Measurements from ENCODE around the gene TMEM14C.

DNA sequence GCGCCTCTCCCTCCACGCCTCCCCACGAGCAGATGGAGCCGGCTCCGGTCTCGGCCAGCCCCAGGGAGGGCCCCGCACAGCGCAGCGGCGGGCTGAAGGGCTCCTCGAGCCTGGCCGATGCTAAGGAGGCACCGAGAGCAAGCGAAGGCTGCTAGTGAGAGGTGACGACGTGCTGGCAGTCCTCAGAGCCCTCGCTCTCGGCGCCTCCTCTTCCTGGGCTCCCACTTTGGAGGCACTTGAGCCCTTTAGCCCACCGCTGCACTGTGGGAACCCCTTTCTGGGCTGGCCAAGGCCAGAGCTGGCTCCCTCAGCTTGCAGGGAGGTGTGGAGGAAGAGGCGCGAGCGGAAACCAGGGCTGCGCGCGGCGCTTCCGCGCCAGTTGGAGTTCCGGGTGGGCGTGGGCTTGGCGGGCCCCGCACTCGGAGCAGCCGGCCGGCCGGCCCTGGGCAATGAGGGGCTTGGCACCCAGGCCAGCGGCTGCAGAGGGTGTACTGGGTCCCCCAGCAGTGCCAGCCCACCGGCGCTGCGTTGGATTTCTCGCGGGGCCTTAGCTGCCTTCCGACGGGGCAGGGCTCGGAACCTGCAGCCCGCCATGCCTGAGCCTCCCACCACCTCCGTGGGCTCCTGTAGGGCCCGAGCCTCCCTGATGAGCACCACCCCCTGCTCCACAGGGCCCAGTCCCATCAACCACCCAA lies 2.5 kb upstream of the TMEM14C start:
- TF ChIP-seq MXI1 (conservative IDR thresholded peaks at IDR 0.05; ENCODE audit: poor library complexity, severe bottlenecking) (no peak), EZH2 (IDR thresholded peaks at IDR 0.05; ENCODE audit: borderline replicate concordance, insufficient read depth, low read length, poor library complexity, severe bottlenecking) (no peak), CTCF (IDR thresholded peaks at IDR 0.05; ENCODE audit: poor library complexity, severe bottlenecking) (no peak), EP300 (conservative IDR thresholded peaks at IDR 0.05; ENCODE audit: poor library complexity, severe bottlenecking) (no peak), POLR2AphosphoS5 (IDR thresholded peaks at IDR 0.05) (no peak), TAF1 (IDR thresholded peaks at IDR 0.05; ENCODE audit: low read depth) (no peak)

Data from neural cell (in vitro differentiated cells).